Trophoblast cell (in vitro differentiated cells and primary cell): ENCODE measurements around the gene CHIC2.

Experiments
- DNase-seq, 2 donors: peaks; one replicate each; pipeline ENCODE4 v3.0.0-alpha.2; 2016
- H2AFZ ChIP-seq: 2 replicates; pipeline ENCODE4 v1.6.1; 2013; ENCODE audit warnings: low read length, moderate library complexity, mild to moderate bottlenecking; ENCODE audit not compliant: insufficient read depth, poor library complexity
- H2AK5ac ChIP-seq: 2 replicates; pipeline ENCODE4 v1.6.1; 2013; ENCODE audit warnings: mild to moderate bottlenecking, low read length
- H2BK120ac ChIP-seq: 2 replicates; pipeline ENCODE4 v1.6.1; 2013; ENCODE audit warnings: low read length, mild to moderate bottlenecking, moderate library complexity; ENCODE audit not compliant: insufficient read depth, poor library complexity
- H2BK12ac ChIP-seq: 2 replicates; pipeline ENCODE4 v1.6.1; 2013; ENCODE audit warnings: mild to moderate bottlenecking, low read length, moderate library complexity
- H2BK5ac ChIP-seq: 2 replicates; pipeline ENCODE4 v1.6.1; 2013; ENCODE audit warnings: low read length, low read depth, moderate library complexity, mild to moderate bottlenecking; ENCODE audit not compliant: poor library complexity
- H3K14ac ChIP-seq: 2 replicates; pipeline ENCODE4 v1.6.1; 2013; ENCODE audit warnings: mild to moderate bottlenecking, low read length
- H3K18ac ChIP-seq: 2 replicates; pipeline ENCODE4 v1.6.1; 2013; ENCODE audit warnings: mild to moderate bottlenecking, low read length
- H3K23ac ChIP-seq: 2 replicates; pipeline ENCODE4 v1.6.1; 2013; ENCODE audit warnings: low read length
- H3K27ac ChIP-seq: 2 replicates; pipeline ENCODE4 v1.5.1; 2013; ENCODE audit warnings: low read depth, mild to moderate bottlenecking, inconsistent platforms, low read length, moderate library complexity
- H3K27me3 ChIP-seq: 2 replicates; pipeline ENCODE4 v1.6.1; 2013; ENCODE audit warnings: inconsistent platforms, mild to moderate bottlenecking, low read length, moderate library complexity; ENCODE audit not compliant: insufficient read depth
- H3K36me3 ChIP-seq, 2 experiments: 1 replicate in 1 of 2; 2 replicates in 1 of 2; pipeline ENCODE4 v1.6.1; 2013; ENCODE audit warnings: low read length in 2 of 2, mild to moderate bottlenecking in 2 of 2, moderate library complexity in 1 of 2; ENCODE audit not compliant: insufficient read depth in 2 of 2, control insufficient read depth in 1 of 2
- H3K4ac ChIP-seq: 2 replicates; pipeline ENCODE4 v1.6.1; 2013; ENCODE audit warnings: low read depth, mild to moderate bottlenecking, low read length, moderate library complexity
- H3K4me1 ChIP-seq, 2 experiments: 1 replicate in 1 of 2; 2 replicates in 1 of 2; pipeline ENCODE4 v1.6.1; 2013; ENCODE audit warnings: low read length in 2 of 2, mild to moderate bottlenecking in 2 of 2, moderate library complexity in 1 of 2; ENCODE audit not compliant: insufficient read depth in 2 of 2, control insufficient read depth in 1 of 2
- H3K4me2 ChIP-seq: 2 replicates; pipeline ENCODE4 v1.6.1; 2013; ENCODE audit warnings: inconsistent platforms, mild to moderate bottlenecking, low read length, moderate library complexity
- H3K4me3 ChIP-seq: 2 replicates; pipeline ENCODE4 v1.5.1; 2013; ENCODE audit warnings: mild to moderate bottlenecking, low read depth, low read length, inconsistent platforms
- H3K79me1 ChIP-seq: one replicate; pipeline ENCODE4 v1.6.1; 2013; ENCODE audit warnings: low read length
- H3K79me2 ChIP-seq: 2 replicates; pipeline ENCODE4 v1.6.1; 2013; ENCODE audit warnings: low read length, mild to moderate bottlenecking; ENCODE audit not compliant: control insufficient read depth, insufficient read depth, poor library complexity
- H3K9ac ChIP-seq: 2 replicates; pipeline ENCODE4 v1.6.1; 2013; ENCODE audit warnings: mild to moderate bottlenecking, low read length
- H3K9me3 ChIP-seq: 2 replicates; pipeline ENCODE4 v1.6.1; 2013; ENCODE audit warnings: low read depth, mild to moderate bottlenecking, control low read depth, inconsistent platforms, low read length; ENCODE audit not compliant: insufficient read depth
- H4K12ac ChIP-seq: 2 replicates; pipeline ENCODE4 v1.6.1; 2013; ENCODE audit warnings: low read depth, mild to moderate bottlenecking, low read length, moderate library complexity
- H4K8ac ChIP-seq: 2 replicates; pipeline ENCODE4 v1.6.1; 2013; ENCODE audit warnings: low read depth, mild to moderate bottlenecking, low read length, moderate library complexity
- H4K91ac ChIP-seq: one replicate; pipeline ENCODE4 v1.6.1; 2013; ENCODE audit warnings: low read depth, mild to moderate bottlenecking, low read length, moderate library complexity
- WGBS: extraction: QIAGEN DNeasy Blood & Tissue Kit; methylation state at CpG from one replicate; pipeline ENCODE4 v1.1.7; 2013; ENCODE audit warnings: missing lambda C conversion rate; ENCODE audit not compliant: insufficient read length, insufficient coverage; ENCODE audit errors: extremely low coverage; 5-methylcytosine and 5-hydroxymethylcytosine counted together

CHIC2 gene

DNA sequence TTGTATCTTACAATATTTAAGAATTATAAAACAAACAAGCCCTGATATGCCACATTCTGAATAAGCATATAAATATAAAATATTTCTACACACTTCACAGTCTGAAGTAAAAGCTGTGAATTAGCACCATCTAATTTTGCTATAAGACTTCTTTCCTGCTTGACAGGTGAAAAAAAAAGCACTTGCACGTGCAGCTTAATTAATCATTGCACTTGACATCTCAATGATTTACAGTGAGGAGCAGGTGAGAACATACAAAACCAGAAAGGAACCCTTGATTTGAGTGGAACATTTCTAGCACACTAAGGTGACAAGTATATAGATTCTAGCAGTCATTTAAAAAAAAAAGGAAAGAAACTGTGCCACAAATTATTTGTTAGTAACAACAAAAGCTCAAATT lies 47.9 kb downstream of the CHIC2 start:
- Histone ChIP-seq H3K4me3 (no peak overlapping the region), H2AK5ac (no peak overlapping the region), H3K4me2 (no peak overlapping the region), H3K4ac (no peak overlapping the region), H4K91ac (no peak overlapping the region), H3K18ac (no peak overlapping the region), H3K79me2 (no peaks in the 10 kb centered on the region), H2AFZ (no peak overlapping the region), H3K27ac (no peak overlapping the region), H2BK5ac (no peak overlapping the region), H3K79me1 (no peaks in the 10 kb centered on the region), H2BK12ac (no peak overlapping the region), H4K12ac (no peak overlapping the region), H3K23ac (no peak overlapping the region), H4K8ac (no peak overlapping the region), H3K9me3 (no peaks in the 10 kb centered on the region), H3K36me3 (no peaks in the 10 kb centered on the region), H2BK120ac (no peak overlapping the region), H3K14ac (no peak overlapping the region), H3K9ac (no peak overlapping the region), H3K4me1 (peaks cover 0 to 2% of the 10 kb centered on the region in 2 experiments), H3K27me3 (no peaks in the 10 kb centered on the region)
- no peak for DNase-seq
- no CpG with 5 or more reads among the region's 1 CpG for WGBS

DNA sequence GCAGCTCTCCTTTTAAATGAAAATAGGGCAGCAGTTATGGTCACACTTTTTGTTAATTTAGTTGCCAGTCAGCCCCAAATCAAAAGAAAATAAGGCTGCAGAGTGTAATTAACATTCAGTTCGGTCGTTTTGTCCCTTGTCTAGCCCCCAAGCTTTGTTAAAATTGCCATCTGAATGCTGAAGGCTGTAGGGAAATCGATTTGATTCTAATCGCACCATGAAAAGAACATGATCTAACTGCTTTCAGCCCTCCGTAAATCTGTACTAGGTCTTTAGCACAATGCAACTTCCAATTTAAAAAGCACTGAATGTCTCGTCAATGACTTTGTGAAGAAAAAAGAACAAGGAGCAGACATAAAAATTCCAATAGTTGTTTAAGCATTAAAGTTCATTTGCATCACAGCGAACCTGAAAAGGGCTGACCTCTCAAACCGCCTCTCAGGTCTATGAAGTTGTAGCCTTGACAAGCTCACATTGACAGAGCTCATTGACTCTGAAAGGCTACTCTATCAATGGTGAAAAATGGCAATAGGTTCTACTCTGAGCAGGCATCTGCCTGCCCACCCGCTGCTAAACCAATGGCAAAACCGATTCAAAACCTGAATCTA lies 48.9 kb downstream of the CHIC2 start:
- Histone ChIP-seq H3K36me3 (no peaks in the 10 kb centered on the region), H2BK12ac (no peak overlapping the region), H3K23ac (no peak overlapping the region), H3K14ac (no peak overlapping the region), H4K12ac (no peak overlapping the region), H3K9me3 (no peaks in the 10 kb centered on the region), H3K4me3 (no peak overlapping the region), H3K79me2 (no peaks in the 10 kb centered on the region), H3K18ac (no peak overlapping the region), H2BK120ac (no peak overlapping the region), H3K9ac (no peak overlapping the region), H2AFZ (no peak overlapping the region), H3K4ac (no peak overlapping the region), H3K4me1 (peaks cover 0 to 2% of the 10 kb centered on the region in 2 experiments), H3K4me2 (peak overlapping the region; percentile 45), H4K91ac (no peak overlapping the region), H4K8ac (no peak overlapping the region), H2AK5ac (no peak overlapping the region), H3K27me3 (no peaks in the 10 kb centered on the region), H2BK5ac (no peak overlapping the region), H3K27ac (no peak overlapping the region), H3K79me1 (no peaks in the 10 kb centered on the region)
- DNase-seq, result no peak
- WGBS, result no CpG with 5 or more reads among the region's 10 CpGs

DNA sequence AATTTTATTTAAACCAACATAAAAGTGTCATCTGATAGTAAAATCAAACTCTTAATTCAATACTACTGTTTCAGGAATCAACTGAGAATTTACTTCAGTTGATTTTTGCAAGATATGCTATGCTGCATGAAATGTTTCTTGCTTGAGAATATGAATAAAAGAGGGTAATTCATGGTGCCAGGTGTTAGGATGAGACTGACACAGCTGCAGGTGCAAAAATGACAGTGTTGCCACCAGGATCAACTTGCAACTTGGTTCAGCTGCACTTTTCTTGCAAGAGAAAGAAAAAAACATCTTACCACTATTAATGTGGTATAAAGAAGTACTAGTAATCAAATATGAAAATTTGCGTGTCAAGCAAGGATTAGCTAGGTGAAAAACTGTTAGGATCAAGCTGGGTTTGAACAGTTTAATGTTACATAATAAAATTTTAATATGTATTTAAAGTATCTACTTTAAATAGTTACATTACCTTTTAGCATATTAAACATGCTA lies 49.7 kb downstream of the CHIC2 start:
- H4K8ac ChIP-seq, result no peak overlapping the region
- no peaks in the 10 kb centered on the region for H3K36me3 ChIP-seq
- H2BK12ac ChIP-seq, result no peak overlapping the region
- H4K91ac ChIP-seq, result no peak overlapping the region
- no peak overlapping the region for H3K23ac ChIP-seq
- peaks cover 0 to 2% of the 10 kb centered on the region in 2 experiments for H3K4me1 ChIP-seq
- H2BK120ac ChIP-seq, result no peak overlapping the region
- H3K9me3 ChIP-seq, result no peaks in the 10 kb centered on the region
- no peak overlapping the region for H3K9ac ChIP-seq
- H3K79me1 ChIP-seq, result no peaks in the 10 kb centered on the region
- no peak overlapping the region for H3K4me2 ChIP-seq
- no peaks in the 10 kb centered on the region for H3K79me2 ChIP-seq
- H3K18ac ChIP-seq, result no peak overlapping the region
- no peak overlapping the region for H3K14ac ChIP-seq
- H3K4me3 ChIP-seq, result no peak overlapping the region
- no peak overlapping the region for H2AFZ ChIP-seq
- no peak overlapping the region for H3K4ac ChIP-seq
- no peaks in the 10 kb centered on the region for H3K27me3 ChIP-seq
- no peak overlapping the region for H4K12ac ChIP-seq
- H3K27ac ChIP-seq, result no peak overlapping the region
- H2AK5ac ChIP-seq, result no peak overlapping the region
- no peak overlapping the region for H2BK5ac ChIP-seq
- WGBS, result no CpG with 5 or more reads among the region's 1 CpG
- DNase-seq, result no peak

DNA sequence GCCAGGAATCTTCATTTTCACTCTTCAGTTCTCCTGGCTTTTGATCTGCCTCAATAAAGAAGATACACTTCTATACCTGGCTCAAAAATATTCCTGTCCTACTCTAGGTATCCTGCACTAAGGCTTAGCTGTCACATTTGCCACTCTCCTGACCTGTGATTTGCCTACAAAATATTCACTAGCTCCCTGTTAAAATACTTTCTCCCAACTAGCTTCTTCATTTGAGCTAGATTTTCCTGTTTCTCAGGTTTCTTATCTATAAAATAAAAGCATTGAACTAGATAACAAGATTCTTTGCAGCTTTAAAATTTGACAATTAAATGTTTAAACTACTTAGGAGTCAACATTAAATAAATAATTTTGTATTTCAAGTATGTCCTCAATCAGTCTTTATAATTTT lies 53.2 kb downstream of the CHIC2 start:
- H3K14ac ChIP-seq, result no peak overlapping the region
- H4K91ac ChIP-seq, result no peak overlapping the region
- DNase-seq, result peak; percentile 47 to 94
- no peak overlapping the region for H2AK5ac ChIP-seq
- peaks cover 0 to 2% of the 10 kb centered on the region in 2 experiments for H3K4me1 ChIP-seq
- no peak overlapping the region for H3K27ac ChIP-seq
- no peak overlapping the region for H4K12ac ChIP-seq
- H3K36me3 ChIP-seq, result no peaks in the 10 kb centered on the region
- H2BK5ac ChIP-seq, result no peak overlapping the region
- no peak overlapping the region for H2AFZ ChIP-seq
- no peak overlapping the region for H4K8ac ChIP-seq
- H3K18ac ChIP-seq, result no peak overlapping the region
- H3K9ac ChIP-seq, result no peak overlapping the region
- no peak overlapping the region for H3K23ac ChIP-seq
- no peaks in the 10 kb centered on the region for H3K79me2 ChIP-seq
- no peak overlapping the region for H3K4ac ChIP-seq
- H3K79me1 ChIP-seq, result no peaks in the 10 kb centered on the region
- no peak overlapping the region for H3K4me3 ChIP-seq
- no peak overlapping the region for H2BK120ac ChIP-seq
- H3K27me3 ChIP-seq, result no peaks in the 10 kb centered on the region
- H3K4me2 ChIP-seq, result no peak overlapping the region
- H3K9me3 ChIP-seq, result no peaks in the 10 kb centered on the region
- H2BK12ac ChIP-seq, result no peak overlapping the region
